SHP77 (cell line): Measurements from ENCODE around the gene ACAD10.
"Not testable (repeated sequence)": the region's sequence is repeated elsewhere in the genome, so short reads cannot be mapped to it uniquely, and the experiment has no call there.

ENCODE experiments used
- DNase-seq, 2 experiments: peaks; one replicate each; lab custom pipeline; 2025; lab: John Stamatoyannopoulos, UW

ACAD10 gene

GRCh38 chr12:111687255-111687654 lies 1.4 kb downstream of the ACAD10 start:
- peak in 1 of 2 experiments; percentile 8 for DNase-seq

DNA sequence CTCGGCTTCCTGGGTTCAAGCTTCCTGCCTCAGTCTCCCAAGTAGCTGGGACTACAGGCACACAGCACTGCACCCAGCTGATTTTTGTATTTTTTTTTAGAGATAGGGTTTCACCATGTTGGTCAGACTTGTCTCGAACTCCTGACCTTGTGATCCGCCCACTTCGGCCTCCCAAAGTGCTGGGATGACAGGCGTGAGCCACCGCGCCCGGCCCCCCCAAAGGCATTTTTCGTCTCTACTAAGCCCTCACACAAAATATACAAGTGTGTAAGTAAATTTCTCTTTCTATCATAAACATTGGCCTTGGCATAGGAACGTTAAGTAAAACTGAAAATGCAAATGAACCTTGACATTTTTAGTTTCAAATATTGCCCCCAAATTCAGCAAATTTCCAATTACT lies 2.1 kb downstream of the ACAD10 start:
- no peak for DNase-seq

DNA sequence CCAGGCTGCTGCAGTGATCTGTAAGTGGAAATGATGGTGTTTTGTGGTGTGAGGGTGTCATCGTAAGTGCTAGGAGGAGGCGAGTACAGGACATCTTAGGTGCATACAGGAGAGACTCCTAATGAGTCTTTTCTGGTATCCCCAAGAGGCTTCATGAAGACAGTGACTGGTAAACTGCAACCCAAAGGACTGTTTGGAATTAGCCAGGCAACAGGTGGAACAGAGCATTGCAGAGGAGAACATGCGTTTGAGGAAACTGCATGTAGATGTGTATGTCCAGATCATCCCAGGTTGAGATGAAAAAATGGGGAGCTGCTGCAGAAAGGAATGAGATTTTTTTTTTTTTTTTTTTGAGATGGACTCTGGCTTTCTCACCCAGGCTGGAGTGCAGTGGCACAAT lies 5.4 kb downstream of the ACAD10 start:
- DNase-seq = no peak

GRCh38 chr12:111692575-111693210 lies 6.8 kb downstream of the ACAD10 start:
- no peak for DNase-seq

GRCh38 chr12:111693818-111694217 lies 8.0 kb downstream of the ACAD10 start:
- no peak for DNase-seq

- no peak for DNase-seq
These were observed 14.1 kb downstream of the ACAD10 start for GRCh38 chr12:111699962-111700361.

GRCh38 chr12:111705672-111706071 lies 19.8 kb downstream of the ACAD10 start:
- no peak for DNase-seq

DNA sequence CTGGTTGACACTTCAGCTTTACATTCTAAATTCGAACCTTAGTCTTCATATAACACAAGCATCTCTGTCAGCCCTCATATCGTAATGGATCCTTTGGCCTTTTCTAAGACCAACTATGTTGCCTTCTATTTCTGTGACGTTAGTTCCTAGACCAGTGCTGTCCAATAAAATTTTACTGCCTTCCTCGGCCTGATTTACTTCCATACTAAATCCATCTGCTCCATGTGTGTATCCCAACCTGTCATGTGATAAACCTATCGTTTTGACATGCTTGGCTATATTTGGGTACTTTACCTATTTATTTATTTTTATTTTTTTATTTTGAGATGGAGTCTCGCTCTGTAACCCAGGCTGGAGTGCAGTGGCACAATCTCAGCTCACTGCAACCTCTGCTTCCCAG lies 20.3 kb downstream of the ACAD10 start:
- DNase-seq = no peak

GRCh38 chr12:111715279-111715678 lies 29.4 kb downstream of the ACAD10 start:
- DNase-seq = peak in 1 of 2 experiments; percentile 7

DNA sequence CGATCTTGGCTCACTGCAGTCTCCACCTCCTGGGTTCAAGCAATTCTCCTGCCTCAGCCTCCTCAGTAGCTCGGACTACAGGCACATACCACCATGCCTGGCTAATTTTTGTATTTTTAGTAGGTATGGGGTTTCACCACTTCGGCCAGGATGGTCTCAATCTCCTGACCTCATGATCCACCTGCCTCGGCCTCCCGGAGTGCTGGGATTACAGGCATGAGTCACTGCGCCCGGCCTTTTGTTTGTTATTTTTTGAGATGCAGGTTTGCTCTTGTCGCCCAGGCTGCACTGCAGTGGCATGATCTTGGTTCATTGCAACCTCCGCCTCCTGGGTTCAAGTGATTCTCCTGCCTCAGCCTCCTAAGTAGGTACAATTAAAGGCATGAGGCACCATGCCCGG lies 33.5 kb downstream of the ACAD10 start:
- not testable (repeated sequence) for DNase-seq

DNA sequence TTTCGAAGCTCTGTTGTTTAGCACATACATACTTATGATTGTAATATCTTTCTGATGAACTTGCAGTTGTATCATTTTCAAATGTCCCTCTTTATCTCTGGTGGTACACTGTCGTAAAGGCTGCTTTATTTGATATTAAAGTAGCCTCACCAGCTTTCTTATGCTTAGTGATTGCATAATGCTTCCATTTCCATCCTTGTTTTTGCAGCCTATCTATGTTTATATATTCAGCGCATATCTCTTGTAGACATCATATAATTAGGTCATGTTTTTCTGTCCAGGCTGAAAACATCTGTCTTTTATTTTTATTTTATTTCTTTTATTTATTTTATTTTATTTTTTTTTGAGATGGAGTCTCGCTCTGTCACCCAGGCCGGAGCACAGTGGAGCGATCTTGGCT lies 34.6 kb downstream of the ACAD10 start:
- no peak for DNase-seq

- DNase-seq = not testable (repeated sequence)
These were observed 38.0 kb downstream of the ACAD10 start for GRCh38 chr12:111723646-111724360.

GRCh38 chr12:111728795-111729194 lies 42.9 kb downstream of the ACAD10 start:
- DNase-seq = no peak

DNA sequence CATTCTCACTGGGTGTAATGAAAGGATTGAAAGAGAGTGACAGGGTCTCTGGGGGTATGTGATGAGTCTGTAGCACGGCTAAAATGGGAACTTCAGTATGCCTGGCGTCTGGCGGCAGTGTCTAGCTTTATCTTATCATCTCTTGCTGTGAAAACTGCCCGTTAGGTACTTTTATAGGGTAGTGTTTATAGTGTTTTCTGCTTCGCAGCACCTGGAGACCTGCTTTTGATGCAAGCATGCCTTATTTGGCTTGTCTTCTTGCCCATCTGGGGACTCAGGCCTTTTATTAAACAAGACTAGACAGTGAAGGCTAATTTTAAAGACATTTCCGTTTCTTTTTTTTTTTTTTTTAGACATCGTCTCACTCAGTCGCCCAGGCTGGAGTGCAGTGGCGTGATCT lies 44.6 kb downstream of the ACAD10 start:
- DNase-seq = no peak

DNA sequence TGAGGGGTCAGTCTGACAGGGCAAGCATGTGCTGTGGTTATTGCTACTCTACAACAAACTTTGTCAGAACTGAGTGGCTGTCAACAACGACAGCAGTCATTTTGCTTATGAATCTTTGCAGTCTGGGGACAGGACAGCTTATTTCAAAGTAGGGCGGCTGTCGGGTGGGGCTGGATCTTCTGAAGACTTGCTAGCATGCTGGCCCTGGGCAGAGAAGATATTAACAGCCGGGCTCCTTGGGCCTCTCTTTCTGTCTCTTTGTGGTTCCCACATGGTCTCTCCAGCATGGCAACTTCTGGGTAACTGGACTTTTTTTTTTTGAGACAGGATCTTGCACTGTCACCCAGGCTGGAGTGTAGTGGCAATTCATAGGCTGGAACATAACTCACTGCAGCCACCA lies 46.9 kb downstream of the ACAD10 start:
- no peak for DNase-seq

- DNase-seq = no peak
These were observed 47.6 kb downstream of the ACAD10 start for GRCh38 chr12:111733340-111733915.

DNA sequence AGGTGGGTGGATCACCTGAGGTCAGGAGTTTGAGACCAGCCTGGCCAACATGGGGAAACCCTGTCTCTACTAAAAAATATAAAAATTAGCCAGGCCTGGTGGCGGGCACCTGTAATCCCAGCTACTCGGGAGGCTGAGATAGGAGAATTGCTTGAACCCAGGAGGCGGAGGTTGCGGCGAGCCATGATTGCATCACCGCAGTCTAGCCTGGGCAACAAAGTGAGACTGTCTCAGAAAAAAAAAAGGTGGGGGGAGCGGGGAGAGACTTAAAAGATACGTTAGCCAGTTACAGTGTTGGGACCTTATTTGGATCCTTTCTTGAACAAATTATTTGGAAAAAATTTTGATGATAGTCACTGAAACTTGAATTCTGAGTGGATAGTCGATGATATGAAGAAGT lies 53.7 kb downstream of the ACAD10 start:
- not testable (repeated sequence) for DNase-seq

DNA sequence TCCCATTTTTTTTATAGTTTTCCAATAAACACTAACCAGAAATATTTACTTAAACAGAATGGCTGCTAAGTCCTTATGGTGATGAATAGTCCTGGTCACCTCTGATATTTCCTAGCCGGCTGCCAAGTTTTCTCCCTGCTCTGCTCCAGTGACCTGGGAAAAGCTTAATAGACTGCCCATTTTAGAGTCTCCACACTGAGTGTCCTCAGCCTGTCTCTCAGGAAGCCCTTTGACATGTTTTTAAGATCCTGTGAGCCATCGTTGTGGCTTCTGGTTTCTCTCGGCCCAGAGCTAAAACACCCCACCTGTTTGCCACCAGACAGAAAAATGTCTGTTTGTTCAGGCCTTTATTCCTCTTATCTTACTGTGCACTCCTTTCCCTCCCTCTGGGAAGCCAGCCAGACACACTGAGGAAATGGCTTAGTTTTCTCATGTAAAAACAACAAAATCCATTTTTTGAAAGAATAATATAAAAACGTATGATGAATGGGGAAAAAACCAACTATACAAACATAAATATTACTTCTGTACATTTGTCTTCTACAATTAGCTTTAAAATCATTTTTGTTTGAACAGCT lies 55.5 kb downstream of the ACAD10 start:
- DNase-seq = peak in 1 of 2 experiments; percentile 25

GRCh38 chr12:111745211-111745610 lies 59.4 kb downstream of the ACAD10 start:
- DNase-seq = no peak

DNA sequence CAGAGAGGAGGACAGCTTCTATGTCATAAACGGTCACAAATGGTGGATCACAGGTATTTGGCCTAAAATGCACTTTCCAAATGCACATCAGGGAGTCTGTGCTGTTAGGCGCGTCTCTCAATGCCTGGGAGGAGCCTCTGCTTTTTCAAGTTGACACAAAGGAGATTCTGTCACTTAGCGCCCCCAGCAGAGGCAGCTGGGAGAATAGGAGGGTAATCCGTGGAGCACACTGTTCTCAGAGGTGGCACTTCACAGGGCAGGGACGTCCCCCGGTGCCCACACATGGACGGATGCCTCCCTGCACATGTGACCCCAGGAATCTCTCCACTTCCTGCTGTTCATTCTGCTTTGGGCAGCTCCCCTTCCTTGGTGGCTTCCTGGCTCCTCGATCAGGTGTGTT lies 61.5 kb downstream of the ACAD10 start:
- DNase-seq = no peak

DNA sequence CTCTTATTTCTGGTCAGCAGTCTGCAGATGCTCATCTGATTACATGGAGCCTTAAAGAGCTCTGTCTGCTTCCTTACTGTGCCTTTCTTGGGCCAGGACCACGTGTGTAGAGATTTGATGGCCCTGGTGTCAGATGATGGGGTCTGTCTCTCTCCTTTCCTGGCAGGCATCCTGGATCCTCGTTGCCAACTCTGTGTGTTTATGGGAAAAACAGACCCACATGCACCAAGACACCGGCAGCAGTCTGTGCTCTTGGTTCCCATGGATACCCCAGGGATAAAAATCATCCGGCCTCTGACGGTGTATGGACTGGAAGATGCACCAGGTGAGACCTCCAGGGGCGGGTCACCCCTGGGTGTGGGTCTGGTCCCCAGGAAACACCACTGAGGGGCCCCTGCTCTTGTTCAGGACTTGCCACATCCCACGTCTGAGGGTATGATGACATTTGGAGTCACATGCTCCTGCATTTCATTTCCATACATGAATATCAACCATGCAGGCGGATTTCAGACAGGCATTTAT lies 62.4 kb downstream of the ACAD10 start:
- no peak for DNase-seq

DNA sequence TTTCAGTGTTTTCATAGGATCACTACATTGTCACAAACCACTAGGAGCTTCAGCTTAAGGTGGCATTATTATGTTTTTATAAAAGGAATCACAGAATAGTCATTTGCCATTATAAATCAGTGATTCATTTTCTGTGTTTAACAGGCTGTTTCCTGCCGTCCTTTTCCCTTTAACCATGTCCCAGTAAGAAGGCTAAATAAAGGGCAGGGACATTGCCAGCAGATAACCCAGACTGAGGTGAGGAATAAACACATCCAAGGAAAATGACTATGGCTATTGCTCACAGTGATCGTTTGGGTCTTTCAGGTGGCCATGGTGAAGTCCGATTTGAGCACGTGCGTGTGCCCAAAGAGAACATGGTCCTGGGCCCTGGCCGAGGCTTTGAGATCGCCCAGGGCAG lies 63.0 kb downstream of the ACAD10 start:
- no peak for DNase-seq

DNA sequence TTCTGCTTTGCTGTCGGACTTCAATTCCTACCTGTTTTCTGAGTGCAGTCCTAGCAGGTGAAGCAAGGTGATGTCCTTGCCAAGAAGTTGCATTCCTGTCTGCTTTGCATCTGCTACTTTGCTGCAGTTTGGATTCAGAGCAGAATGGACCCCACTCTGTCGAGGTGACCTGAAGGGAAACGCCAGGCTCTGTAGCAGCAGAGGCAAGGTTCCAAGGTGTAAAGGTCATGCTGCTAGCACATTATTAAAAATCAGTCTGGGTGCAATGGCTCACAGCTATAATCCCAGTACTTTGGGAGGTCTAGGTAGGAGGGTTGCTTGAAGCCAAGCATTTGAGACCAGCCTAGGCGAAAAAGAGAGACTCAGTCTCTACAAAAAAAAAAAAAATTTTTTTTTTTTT lies 63.5 kb downstream of the ACAD10 start:
- DNase-seq = no peak
